NCI-H748 treated with DMSO at 0.1 percent for 48 hours (cell line): ENCODE data around the gene SHISA2.

Source experiments
- DNase-seq: peaks from one replicate; lab custom pipeline; 2025; lab: John Stamatoyannopoulos, UW

Gene SHISA2

DNA sequence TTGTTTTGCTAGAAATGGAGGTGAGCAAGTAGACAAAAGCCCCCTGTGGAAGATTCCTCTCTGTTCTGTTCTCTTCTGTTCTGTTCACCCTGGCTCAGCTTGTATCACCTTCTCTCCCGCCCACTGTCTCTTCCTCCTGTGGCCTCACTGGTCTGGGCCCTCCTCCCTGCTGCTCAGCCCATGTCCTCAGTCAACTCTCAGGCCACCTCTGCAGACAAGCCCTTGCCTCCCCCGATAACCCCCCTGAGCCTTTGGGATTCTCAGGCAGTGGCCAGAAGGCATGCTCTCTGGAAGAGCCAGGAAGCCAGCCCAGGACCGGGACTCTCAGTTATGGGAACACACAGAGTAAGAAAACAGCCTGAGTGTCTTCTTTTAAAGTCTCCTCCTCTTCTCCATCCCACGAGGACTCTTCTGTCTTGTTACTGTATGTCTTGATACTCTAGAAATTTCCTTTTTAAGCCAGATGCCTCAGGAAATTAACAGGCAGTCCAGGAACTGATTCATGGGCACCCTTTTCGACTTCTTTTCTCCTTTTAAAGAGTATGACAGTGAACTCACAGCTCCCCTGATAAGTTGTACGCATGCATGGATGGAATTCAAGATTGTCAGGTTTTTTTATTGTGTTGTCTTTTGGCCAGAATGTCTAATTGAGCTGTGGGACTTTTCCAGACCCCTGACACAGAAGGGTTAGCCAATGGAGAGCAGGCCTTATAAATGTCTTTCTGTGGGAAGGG is 33.7 kb downstream of the SHISA2 start:
- DNase-seq: no peak

DNA sequence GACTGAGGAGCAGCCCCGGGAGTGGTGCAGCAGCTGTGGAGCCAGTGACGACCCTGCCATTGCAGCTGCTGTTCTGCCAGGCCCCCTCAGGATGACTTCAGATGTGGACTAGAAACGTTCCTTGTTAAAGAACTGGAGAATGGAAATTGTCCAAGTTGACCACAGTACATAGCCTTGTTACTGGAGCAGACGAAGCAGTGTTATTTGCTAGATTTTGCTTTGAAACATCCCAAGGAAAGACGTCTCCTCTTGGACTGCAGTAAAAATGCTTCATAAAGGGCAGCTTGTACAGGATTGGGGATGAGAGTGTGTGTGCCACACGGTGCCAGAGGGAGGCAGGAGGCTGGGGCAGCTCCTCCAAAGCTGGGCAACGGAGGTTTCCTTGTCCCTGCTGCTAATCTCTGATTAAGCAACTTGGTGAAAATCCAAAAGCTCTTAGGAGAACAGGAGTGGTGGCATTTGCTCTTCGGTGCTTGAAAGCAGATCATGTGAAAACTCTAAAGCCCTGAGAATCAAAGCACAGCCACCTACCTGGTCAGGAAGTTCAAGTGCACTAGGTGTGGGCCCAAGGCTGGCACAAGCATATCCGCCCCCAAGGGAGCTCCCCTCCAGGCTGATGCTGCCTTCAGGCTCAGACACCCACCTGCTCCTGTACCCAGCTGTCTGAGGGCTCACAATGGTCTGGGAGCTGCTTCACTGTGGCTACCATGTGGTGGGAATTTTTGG is 34.5 kb downstream of the SHISA2 start:
- DNase-seq: no peak

DNA sequence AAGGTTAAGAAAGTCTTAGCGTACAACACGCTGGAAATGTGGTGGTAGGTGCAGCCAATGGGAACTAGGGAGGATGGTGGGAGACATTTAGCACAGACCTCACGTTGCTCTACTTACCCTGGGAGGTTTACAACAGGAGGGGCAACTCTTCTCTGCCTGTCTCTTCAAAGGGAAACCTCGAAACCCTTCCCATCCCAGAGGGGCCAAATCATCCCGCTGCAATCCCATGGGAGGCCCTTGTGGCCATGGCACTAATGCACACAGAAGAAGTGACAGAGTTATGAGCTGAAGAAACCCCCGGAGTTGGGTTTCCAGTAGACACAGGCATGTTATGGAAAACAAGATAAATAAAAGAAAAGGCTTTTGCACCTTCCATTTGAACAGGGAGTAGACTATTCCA is 35.6 kb downstream of the SHISA2 start:
- no peak for DNase-seq

DNA sequence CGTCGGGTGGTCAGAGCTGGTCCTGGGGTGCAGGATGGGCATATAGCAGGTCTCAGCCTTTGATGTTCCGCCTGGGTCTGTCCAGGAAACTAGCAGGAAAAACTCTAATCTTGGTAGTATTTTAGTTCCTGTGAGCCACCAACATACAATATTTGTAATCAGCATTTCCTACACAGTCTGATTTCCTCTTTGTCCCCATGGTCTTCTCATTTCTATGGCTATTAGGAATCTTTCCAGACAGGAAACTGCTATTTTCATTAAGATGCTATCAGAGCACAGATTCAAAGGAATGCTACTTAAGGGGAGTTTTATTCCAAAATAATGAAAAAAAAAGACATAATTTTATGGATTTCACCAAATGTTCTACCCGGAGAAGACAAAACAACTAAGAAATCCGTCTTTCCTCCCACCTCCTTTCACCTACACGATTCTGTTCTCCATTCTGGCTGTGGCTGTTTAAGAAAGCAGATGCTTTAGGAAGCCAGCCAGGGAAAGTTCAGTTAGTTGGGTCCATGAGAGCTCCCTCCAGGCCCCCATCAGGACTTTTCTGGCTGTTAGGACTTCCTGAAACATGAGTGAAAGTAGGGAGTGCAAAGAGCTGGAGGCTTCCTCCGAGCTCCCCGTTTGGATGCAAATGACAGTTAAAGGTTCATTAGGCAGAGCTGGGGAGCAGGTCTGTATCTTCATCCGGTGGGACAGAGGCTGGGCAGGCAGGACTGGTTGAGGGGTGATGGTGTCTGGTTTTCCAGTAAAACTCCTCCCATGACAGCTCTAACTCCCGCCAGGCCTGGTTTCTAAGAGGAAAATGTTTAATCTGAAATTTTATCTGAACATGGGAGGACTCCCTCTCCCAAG is 36.3 kb downstream of the SHISA2 start:
- no peak for DNase-seq

DNA sequence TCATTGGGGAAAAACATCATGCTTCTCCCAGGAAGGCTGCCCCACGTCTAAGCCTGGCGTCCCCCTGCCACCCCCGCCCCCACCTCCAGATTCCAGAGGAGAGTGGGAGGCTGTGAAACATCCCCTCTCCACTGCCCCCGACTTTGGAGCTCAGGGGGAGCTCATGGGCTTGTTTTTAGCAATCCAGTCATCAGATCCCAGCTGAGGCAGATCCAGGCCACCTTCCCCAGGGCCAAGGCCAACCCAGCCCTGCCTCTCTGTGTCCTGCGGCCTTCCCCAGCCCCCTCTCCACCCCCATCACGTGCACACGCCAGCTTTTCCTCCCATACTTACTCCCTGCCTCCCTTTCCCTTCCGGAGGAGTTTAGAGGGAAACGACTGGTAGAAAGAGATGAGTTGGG is 38.8 kb downstream of the SHISA2 start:
- no peak for DNase-seq

DNA sequence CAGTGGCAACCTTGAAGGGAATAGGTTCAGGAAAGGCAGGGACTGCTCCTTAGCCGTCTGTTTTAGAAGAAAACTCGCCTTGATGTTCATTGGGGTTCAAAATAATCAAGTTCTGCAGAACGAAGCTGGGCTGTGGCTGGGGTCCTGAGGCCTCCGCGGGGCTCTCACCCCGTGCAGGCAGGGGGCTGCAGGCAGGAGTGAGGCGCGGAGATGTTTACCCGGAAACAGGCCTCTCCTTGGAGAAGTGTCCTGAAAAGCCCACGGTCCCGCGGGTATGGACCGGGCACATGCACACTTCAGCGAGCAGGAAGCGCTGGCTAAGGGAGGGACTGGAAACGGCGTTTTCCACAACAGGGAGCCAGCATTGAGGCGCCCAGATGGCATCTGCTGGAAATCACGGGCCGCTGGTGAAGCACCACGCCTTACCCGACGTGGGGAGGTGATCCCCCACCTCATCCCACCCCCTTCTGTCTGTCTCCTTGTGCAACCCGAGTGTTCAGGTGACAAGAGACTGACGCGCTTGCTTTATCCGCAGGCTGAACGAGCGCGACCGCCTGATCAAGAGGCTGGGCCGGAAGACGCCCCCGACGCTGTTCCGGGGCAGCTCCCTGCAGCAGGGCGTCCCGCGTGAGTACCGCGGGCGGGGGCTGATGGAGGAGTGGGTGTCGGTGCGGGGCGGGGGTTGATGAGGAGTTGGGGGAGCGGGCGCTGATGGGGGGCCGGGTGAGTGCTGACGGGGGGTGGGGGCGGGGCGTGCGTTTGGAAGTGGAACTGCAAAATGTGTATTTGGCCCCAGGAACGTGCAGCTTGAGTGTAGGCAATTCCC is 39.6 kb downstream of the SHISA2 start:
- no peak for DNase-seq

DNA sequence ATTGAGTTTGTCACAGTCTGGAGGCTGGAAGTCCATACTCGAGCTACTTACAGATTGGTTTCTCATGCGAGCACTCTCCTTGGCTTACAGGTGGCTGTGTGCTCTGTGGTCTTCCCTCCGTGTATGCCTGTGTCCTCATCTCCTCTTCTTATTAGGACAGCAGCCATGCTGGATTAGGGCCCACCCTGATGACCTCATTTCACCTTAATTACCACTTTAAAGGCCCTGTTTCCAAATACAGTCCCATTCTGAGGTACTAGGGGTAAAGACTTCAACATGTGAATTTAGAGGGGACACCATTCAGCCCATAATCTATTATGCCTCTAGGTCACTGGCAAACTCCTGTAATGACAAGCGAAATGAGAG is 40.6 kb downstream of the SHISA2 start:
- DNase-seq: no peak

DNA sequence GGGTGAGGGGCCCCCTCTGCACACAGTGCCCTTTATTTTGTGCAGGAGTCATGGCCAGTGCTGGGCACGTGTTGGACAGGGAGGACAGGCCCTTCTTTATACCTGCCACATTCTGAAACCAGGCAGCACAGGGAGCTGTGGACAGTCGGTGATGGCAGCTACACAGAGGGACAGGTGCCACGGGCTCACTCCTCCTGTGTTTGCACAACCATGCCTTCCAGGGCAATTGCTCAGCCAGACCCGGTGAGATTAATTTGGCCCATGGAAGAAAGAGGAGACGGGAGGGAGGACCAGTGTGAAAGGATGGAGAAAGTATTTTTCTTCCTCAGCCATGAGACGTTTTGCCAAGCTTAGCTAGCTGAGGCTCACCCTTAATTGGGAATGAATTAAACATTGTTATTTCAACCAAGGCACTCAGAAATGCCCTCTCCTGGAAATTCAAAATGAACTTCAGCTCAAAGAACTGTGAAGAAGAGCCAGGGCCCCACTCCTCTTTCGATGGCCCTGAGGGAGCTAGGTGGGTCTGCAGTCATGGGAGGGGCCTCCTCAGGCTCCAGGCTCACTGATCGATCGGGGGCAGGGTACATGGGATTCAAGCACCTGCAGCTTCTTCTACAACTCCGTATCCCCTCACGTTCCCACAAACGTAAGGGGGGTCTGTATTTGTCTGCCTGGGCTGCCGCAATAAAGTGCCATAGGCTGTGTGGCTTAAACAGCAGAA is 41.2 kb downstream of the SHISA2 start:
- no peak for DNase-seq

DNA sequence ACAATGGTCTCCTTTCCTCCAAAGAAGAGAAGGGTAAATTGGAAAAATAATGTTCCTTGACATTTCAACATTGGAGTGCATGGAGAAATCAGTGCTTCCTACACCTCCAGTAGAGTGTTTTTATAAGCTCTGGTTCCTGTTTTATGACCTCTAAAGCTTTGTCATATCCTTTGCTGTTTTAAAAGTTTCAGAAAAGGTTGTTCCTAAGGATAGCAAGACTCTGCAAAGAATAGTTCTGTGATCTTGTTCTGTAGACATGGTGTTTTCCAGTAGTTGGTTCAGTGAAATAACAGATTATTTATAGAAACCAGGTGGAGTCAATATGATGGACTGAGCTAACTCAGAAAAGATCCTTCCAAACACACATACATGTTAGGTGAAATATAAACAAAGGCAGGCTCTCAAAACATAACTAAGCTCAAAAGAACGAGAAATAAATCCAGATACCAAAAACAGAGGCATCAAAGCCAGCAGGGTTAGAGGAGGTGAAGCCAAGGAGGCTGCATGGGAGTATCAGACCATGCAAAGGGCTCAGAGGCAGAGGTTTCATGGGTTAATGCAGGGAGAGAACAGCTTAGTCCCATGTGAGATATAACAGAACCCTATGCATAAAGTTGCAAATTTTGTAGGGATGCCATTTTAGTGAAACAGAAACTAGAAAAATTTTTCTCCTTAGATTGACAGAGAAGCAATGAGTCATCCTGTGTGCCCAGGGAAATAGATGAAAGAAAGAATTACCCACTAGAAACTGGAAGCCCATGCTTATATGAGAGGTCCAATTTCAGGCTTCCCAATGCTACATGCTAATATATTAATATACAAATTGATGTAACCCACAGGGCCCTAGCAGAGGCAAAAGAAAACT is 44.3 kb downstream of the SHISA2 start:
- no peak for DNase-seq
